Posterior cingulate gyrus (tissue), 11 donors: ENCODE results near the gene MEX3A.

Experiments used
- DNase-seq, 10 donors: peaks; one replicate each; pipeline versions ENCODE4 v3.0.0 to v3.0.0-alpha.2; 2020 to 2021; ENCODE audit warnings: mixed read lengths in 3 of 10
- intact Hi-C: fragments of 100-400 bp; cut with DNase I; formaldehyde crosslinking; loops from one replicate; pipeline ENCODE4 v1.15.1; 2023

MEX3A gene

GRCh38 chr1:156104861-156105832 lies 22.9 kb upstream of the MEX3A start:
- DNase-seq: no peak

GRCh38 chr1:156104065-156104810 lies 22.0 kb upstream of the MEX3A start:
- intact Hi-C loops: no loop called here
- DNase-seq: peak in 1 of 10 donors; percentile 85

More at GRCh38 chr1:156104861-156105832, 22.9 kb upstream of the MEX3A start:
- intact Hi-C loops: no loop called here

- intact Hi-C loops: no loop called here
- DNase-seq: no peak
Measured at GRCh38 chr1:156103521-156103947, 21.3 kb upstream of the MEX3A start.

GRCh38 chr1:156102633-156103511 lies 20.6 kb upstream of the MEX3A start:
- intact Hi-C loops: no loop called here

GRCh38 chr1:156101880-156102279 lies 19.6 kb upstream of the MEX3A start:
- DNase-seq: no peak
- intact Hi-C loops: no loop called here

More at GRCh38 chr1:156102633-156103511, 20.6 kb upstream of the MEX3A start:
- no peak for DNase-seq

- intact Hi-C loops: no loop called here
Measured at GRCh38 chr1:156100205-156100995, 18.1 kb upstream of the MEX3A start.

GRCh38 chr1:156099282-156099681 lies 17.0 kb upstream of the MEX3A start:
- intact Hi-C loops: no loop called here
- DNase-seq: no peak

More at GRCh38 chr1:156100205-156100995, 18.1 kb upstream of the MEX3A start:
- DNase-seq: no peak

GRCh38 chr1:156098784-156099183 lies 16.5 kb upstream of the MEX3A start:
- intact Hi-C loops: no loop called here
- DNase-seq: no peak

GRCh38 chr1:156097499-156098178 lies 15.4 kb upstream of the MEX3A start:
- intact Hi-C loops: no loop called here
- no peak for DNase-seq

- DNase-seq: peak; percentile 77 to 98 (median 91)
Measured at GRCh38 chr1:156096640-156097391, 14.6 kb upstream of the MEX3A start.

GRCh38 chr1:156095906-156096508 lies 13.7 kb upstream of the MEX3A start:
- no peak for DNase-seq
- intact Hi-C loops: loop anchor here (1.0 kb wide), 1 partner anchor 34 kb away; no protein-coding TSS in a partner anchor

More at GRCh38 chr1:156096640-156097391, 14.6 kb upstream of the MEX3A start:
- intact Hi-C loops: loop anchor here (1.0 kb wide), 1 partner anchor 33 kb away; no protein-coding TSS in a partner anchor

- intact Hi-C loops: loop anchor here (2.0 kb wide), 1 partner anchor 133 kb away; no protein-coding TSS in a partner anchor
- DNase-seq: no peak
Measured at GRCh38 chr1:156091610-156092009, 9.3 kb upstream of the MEX3A start.

GRCh38 chr1:156090840-156091188 lies 8.5 kb upstream of the MEX3A start:
- intact Hi-C loops: loop anchor here (2.0 kb wide), 1 partner anchor 134 kb away; no protein-coding TSS in a partner anchor
- peak; percentile 73 to 97 (median 86) for DNase-seq

GRCh38 chr1:156090138-156090839 lies 8.0 kb upstream of the MEX3A start:
- no peak for DNase-seq
- intact Hi-C loops: loop anchor here (2.0 kb wide), 1 partner anchor 135 kb away; no protein-coding TSS in a partner anchor

GRCh38 chr1:156089704-156090103 lies 7.4 kb upstream of the MEX3A start:
- intact Hi-C loops: loop anchor here (2.0 kb wide), 1 partner anchor 135 kb away; no protein-coding TSS in a partner anchor
- DNase-seq: no peak

GRCh38 chr1:156086256-156086662 lies 4.0 kb upstream of the MEX3A start:
- intact Hi-C loops: no loop called here
- no peak for DNase-seq
